HG02840 (cell line): ENCODE data around the gene IST1.

ENCODE experiments used
- ATAC-seq: cut with Tn5 transposase; IDR thresholded peaks from one replicate; pipeline ENCODE4 v1.9.1; 2021; ENCODE audit warnings: mild to moderate bottlenecking, moderate library complexity, moderate number of reproducible peaks; ENCODE audit not compliant: unreplicated experiment, low FRiP score

IST1 gene

GRCh38 chr16:71956486-71956885 lies 61.2 kb downstream of the IST1 start:
- no peak for ATAC-seq

DNA sequence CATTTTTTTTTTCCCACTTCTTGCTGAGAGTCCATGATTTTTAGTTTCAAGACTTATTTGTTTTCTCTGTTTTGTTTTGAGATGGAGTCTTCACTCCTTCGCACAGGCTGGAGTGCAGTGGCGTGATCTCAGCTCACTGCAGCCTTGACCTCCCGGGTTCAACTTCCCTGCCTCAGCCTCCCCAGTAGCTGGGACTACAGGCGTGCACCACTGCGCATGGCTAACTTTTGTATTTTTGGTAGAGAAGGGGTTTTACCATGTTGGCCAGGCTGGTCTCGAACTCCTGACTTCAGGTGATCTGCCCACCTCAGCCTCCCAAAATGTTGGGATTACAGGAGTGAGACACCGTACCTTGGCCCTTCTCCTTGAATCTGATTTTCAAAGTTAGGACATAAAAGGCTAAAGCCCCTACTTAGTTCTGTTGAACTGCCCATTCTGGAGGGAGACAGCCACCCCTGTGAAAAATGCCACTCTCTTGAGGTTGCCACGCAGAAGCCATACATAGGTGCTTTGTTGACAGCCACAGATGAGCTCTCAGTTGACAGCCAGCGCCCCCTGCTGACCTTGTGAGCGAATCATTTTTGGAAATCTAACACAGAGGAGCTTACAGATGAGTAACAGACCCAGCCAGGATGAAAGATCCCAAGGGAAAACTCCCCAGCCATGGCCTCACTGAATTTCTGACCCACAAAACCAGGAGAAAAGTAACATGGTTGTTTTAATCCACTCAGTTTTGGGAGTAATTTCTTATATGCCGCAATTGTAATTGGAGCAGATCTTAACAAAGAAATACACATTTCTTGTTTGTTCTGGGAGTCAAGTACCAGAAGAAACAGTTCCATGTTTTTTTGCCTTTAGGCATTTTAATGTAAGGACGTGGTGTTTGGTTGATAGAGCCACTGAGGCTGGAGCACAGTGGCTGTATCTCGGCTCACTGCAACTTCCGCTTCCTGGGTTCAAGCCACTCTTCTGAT lies 66.0 kb downstream of the IST1 start:
- ATAC-seq: no peak

- ATAC-seq: no peak
Measured at GRCh38 chr16:71963125-71963875, 68.0 kb downstream of the IST1 start.

GRCh38 chr16:71965223-71965622 lies 69.9 kb downstream of the IST1 start:
- ATAC-seq: no peak

GRCh38 chr16:71966932-71967331 lies 71.6 kb downstream of the IST1 start:
- ATAC-seq: no peak

GRCh38 chr16:71969353-71969752 lies 74.0 kb downstream of the IST1 start:
- ATAC-seq: no peak

DNA sequence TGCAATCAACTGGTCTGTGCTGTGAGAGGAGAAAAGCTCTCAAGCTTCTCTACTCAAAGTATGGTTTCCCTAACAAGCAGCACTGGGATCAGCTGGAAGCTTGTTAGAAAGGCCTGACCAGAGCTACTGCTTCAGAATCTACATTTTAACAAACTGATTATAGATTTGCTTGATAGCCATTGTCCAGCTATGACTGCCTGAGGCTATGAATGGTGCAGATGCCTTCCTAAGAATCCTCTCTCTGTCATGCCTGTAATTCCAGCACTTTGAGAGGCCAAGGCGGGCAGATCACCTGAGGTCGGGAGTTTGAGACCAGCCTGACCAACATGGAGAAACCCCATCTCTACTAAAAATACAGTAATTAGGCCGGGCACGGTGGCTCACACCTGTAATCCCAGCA lies 76.2 kb downstream of the IST1 start:
- ATAC-seq: no peak

- ATAC-seq: no peak
Measured at GRCh38 chr16:71972356-71972755, 77.0 kb downstream of the IST1 start.

DNA sequence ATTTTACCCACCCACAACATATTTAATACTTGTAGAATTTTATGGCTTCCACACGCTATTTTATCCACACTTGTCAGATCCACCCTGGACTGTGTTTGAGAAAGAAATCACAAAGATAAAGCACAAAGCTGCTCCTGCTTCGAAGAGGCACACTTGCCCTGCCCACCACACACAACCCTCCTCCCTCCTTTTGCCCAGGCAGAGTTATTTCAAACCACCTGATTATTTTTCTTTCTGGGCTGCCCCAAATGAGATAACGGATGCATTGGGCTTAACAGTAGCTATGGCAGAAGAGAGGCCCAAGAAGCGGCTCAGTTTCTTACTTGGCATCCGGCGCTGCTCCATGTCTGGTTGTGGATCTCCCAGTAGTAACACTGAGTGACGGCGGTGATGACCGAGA lies 77.7 kb downstream of the IST1 start:
- no peak for ATAC-seq

GRCh38 chr16:71974068-71974818 lies 78.9 kb downstream of the IST1 start:
- no peak for ATAC-seq
